Measurements from ENCODE around the gene NKAIN1. TPM values are rescaled to one million over a fixed set of nuclear protein-coding genes. Genes with fewer than 3 reads are reported as not detected.
A peak's percentile ranks its signal among the peaks of the same experiment; 100 is the strongest.
"Not testable (repeated sequence)": the region's sequence is repeated elsewhere in the genome, so short reads cannot be mapped to it uniquely, and the experiment has no call there.

The NKAIN1 gene
- total RNA-seq, result not detected

DNA sequence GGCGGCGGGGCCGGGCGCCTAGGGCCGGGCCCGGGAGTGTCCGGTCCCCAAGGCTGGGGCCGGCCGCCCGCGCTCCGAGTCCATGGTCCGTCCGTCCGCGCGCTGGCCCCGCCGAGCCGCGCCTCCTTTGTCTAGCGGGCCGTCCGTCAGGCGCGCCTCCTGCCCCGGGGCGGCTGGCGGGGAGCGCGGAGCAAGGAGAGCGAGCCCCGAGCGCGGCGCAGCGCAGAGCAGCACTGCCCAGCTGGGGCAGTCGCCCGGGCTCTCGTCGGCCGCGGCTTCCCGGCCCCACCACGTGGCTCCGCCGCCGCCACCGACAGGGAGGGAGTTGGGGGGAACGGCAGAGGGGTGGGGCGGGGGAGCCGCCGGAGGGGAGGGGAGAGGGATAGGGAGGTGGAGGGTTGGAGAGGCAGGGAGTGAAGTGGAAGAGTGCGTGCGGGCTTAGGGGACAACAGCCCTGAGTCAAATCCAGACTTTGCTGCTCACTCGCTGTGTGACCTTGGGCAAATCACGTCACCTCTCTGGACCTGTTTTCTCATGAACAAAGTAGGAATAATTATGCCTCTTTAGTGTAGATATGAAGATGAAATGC lies at the start of gene NKAIN1:
TSS of gene NKAIN1 (minus strand) at position 235 of the 589 bp plus-strand sequence. CDS start 340 bp downstream, outside the sequence.
- peaks cover 71% of the 10 kb centered on the region for H3K27me3 ChIP-seq

GRCh38 chr1:31289021-31289420 lies 49.3 kb upstream of the NKAIN1 start:
- TF ChIP-seq POLR2AphosphoS5 (IDR thresholded peaks at IDR 0.05) (no peak), POLR2A (IDR thresholded peaks at IDR 0.05) (no peak), EP300 (IDR thresholded peaks at IDR 0.05; ENCODE audit: low read depth) (no peak)
- TF ChIP-seq, protein P1, sequence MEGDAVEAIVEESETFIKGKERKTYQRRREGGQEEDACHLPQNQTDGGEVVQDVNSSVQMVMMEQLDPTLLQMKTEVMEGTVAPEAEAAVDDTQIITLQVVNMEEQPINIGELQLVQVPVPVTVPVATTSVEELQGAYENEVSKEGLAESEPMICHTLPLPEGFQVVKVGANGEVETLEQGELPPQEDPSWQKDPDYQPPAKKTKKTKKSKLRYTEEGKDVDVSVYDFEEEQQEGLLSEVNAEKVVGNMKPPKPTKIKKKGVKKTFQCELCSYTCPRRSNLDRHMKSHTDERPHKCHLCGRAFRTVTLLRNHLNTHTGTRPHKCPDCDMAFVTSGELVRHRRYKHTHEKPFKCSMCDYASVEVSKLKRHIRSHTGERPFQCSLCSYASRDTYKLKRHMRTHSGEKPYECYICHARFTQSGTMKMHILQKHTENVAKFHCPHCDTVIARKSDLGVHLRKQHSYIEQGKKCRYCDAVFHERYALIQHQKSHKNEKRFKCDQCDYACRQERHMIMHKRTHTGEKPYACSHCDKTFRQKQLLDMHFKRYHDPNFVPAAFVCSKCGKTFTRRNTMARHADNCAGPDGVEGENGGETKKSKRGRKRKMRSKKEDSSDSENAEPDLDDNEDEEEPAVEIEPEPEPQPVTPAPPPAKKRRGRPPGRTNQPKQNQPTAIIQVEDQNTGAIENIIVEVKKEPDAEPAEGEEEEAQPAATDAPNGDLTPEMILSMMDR (IDR thresholded peaks at IDR 0.05), result no peak
- WGBS, 2 donors (ENCODE audit: low coverage in 1 of 2), result 71 to 87% methylated on average over 3 to 4 of the region's 4 CpGs

More for the DNA sequence above, at the start of gene NKAIN1:
- H3K4me3 ChIP-seq, result peak within 1 kb of the TSS in 2 of 4 donors; percentile 20 to 47
- no peaks in the 10 kb centered on the region for H3K9me3 ChIP-seq
- 2% methylated on average over 20 of the region's 57 CpGs; no CpG with 5 or more reads in 1 of the 2 donors for WGBS, 2 donors (ENCODE audit: low coverage in 1 of 2)
- in situ Hi-C loops (cut with MboI; ENCODE audit: low pct_ligation_motif_present in 1 of 4, low pct_unique_long_range_greater_than_20kb in 1 of 4, low sequenced_read_pairs in 3 of 4) (no loop called here), intact Hi-C loops (cut with DNase I; ENCODE audit: low total_unique reads) (no loop called here)
- no peak within 1 kb of the TSS for H3K27ac ChIP-seq
- DNase-seq, result no peak
- H3K36me3 ChIP-seq, result no peaks in the 10 kb centered on the region
- TF ChIP-seq POLR2AphosphoS5 (IDR thresholded peaks at IDR 0.05) (no peak), EP300 (IDR thresholded peaks at IDR 0.05; ENCODE audit: low read depth) (no peak), POLR2A (IDR thresholded peaks at IDR 0.05) (no peak)
- TF ChIP-seq, protein P1 (IDR thresholded peaks at IDR 0.05), result no peak
- H3K4me1 ChIP-seq, result peaks cover 3 to 13% (median 12%) of the 10 kb centered on the region in 4 donors

GRCh38 chr1:31287791-31288190 lies 48.1 kb upstream of the NKAIN1 start:
- in situ Hi-C loops (cut with MboI; ENCODE audit: low pct_ligation_motif_present in 1 of 4, low pct_unique_long_range_greater_than_20kb in 1 of 4, low sequenced_read_pairs in 3 of 4); H3K27me3 ChIP-seq; H3K27ac ChIP-seq; H3K4me3 ChIP-seq; intact Hi-C loops (cut with DNase I; ENCODE audit: low total_unique reads); DNase-seq; H3K9me3 ChIP-seq; H3K4me1 ChIP-seq: not testable (repeated sequence)
- WGBS, 2 donors (ENCODE audit: low coverage in 1 of 2), result 92% methylated on average over 4 of the region's 4 CpGs; no CpG with 5 or more reads in 1 of the 2 donors
- peaks cover 0 to 69% (median 20%) of the 10 kb centered on the region in 4 donors for H3K36me3 ChIP-seq

More at GRCh38 chr1:31289021-31289420, 49.3 kb upstream of the NKAIN1 start:
- Histone ChIP-seq H3K27me3 (no peaks in the 10 kb centered on the region), H3K27ac (no peak overlapping the region), H3K36me3 (peaks cover 0 to 74% (median 20%) of the 10 kb centered on the region in 4 donors), H3K4me1 (no peaks in the 10 kb centered on the region), H3K9me3 (no peaks in the 10 kb centered on the region), H3K4me3 (no peak overlapping the region)
- in situ Hi-C loops (cut with MboI; ENCODE audit: low pct_ligation_motif_present in 1 of 4, low pct_unique_long_range_greater_than_20kb in 1 of 4, low sequenced_read_pairs in 3 of 4) (no loop called here), intact Hi-C loops (cut with DNase I; ENCODE audit: low total_unique reads) (no loop called here)
- no peak for DNase-seq

DNA sequence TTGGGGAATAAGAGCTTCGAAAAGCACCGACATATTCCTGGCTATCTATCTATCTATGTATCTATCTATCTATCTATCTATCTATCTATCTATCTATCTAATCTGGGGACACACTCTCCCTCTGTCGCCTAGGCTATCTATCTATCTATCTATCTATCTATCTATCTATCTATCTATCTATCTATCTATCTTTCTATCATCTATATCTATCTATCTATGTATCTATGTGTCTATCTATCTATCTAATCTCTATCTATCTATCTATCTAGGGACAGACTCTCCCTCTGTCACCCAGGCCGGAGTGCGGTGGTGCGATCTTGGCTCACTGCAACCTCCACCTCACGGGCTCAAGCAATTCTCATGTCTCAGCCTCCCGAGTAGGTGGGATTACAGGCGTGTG lies 42.7 kb upstream of the NKAIN1 start:
- intact Hi-C loops (cut with DNase I; ENCODE audit: low total_unique reads), result not testable (repeated sequence)

DNA sequence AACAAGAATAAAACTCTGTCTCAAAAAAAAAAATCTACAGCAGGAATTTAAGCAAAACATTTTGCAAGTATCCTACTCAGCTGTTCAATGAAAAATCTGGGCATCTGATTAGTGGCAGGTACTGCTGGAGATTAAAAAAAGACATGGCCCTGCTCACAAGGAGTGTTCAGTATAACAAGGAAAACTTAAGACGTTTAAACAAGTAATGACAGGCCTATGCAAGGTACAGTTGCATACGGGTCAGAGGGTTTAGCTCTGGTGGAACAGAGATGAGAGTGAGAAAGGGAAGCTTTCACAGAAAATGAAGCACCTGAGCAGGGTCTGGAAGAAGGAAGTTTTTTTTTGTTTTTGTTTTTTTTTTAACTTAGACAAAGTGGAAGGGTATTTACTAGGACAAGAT lies 33.9 kb upstream of the NKAIN1 start:
- Histone ChIP-seq H3K36me3 (peaks cover 0 to 47% (median 20%) of the 10 kb centered on the region in 4 donors), H3K4me3 (no peak overlapping the region), H3K9me3 (no peaks in the 10 kb centered on the region), H3K4me1 (no peaks in the 10 kb centered on the region), H3K27ac (no peak overlapping the region), H3K27me3 (no peaks in the 10 kb centered on the region)
- intact Hi-C loops (cut with DNase I; ENCODE audit: low total_unique reads), result no loop called here
- TF ChIP-seq POLR2AphosphoS5 (IDR thresholded peaks at IDR 0.05) (no peak), EP300 (IDR thresholded peaks at IDR 0.05; ENCODE audit: low read depth) (no peak)
- TF ChIP-seq, protein P1 (IDR thresholded peaks at IDR 0.05), result no peak
- 76 to 88% methylated on average over 2 of the region's 2 CpGs for WGBS, 2 donors (ENCODE audit: low coverage in 1 of 2)
- in situ Hi-C loops (cut with MboI; ENCODE audit: low pct_ligation_motif_present in 1 of 4, low pct_unique_long_range_greater_than_20kb in 1 of 4, low sequenced_read_pairs in 3 of 4), result no loop called here
- DNase-seq, result no peak

More for the DNA sequence above, 42.7 kb upstream of the NKAIN1 start:
- H3K27ac ChIP-seq; in situ Hi-C loops (cut with MboI; ENCODE audit: low pct_ligation_motif_present in 1 of 4, low pct_unique_long_range_greater_than_20kb in 1 of 4, low sequenced_read_pairs in 3 of 4); H3K4me1 ChIP-seq; DNase-seq; H3K27me3 ChIP-seq; H3K9me3 ChIP-seq; H3K4me3 ChIP-seq: not testable (repeated sequence)
- WGBS, 2 donors (ENCODE audit: low coverage in 1 of 2), result 96 to 97% methylated on average over 8 to 9 of the region's 9 CpGs
- H3K36me3 ChIP-seq, result peaks cover 0 to 54% (median 11%) of the 10 kb centered on the region in 4 donors
